Subcutaneous abdominal adipose tissue (tissue), 5 donors: ENCODE data around the gene PRRX2.

Source experiments
- H3K27ac ChIP-seq: one replicate; pipeline ENCODE4 v1.7.0; 2013; ENCODE audit warnings: low read depth, mild to moderate bottlenecking, inconsistent platforms, low read length, moderate library complexity
- H3K27me3 ChIP-seq, 5 donors: one replicate each; pipeline ENCODE4 v1.7.0; 2013; ENCODE audit warnings: low read length in 5 of 5, inconsistent platforms in 1 of 5; ENCODE audit not compliant: control insufficient read depth in 5 of 5, insufficient read depth in 4 of 5
- H3K36me3 ChIP-seq, 5 donors: one replicate each; pipeline ENCODE4 v1.7.0; 2013; ENCODE audit warnings: low read length in 5 of 5; ENCODE audit not compliant: control insufficient read depth in 5 of 5, insufficient read depth in 5 of 5
- H3K4me1 ChIP-seq, 5 donors: one replicate each; pipeline ENCODE4 v1.7.0; 2013; ENCODE audit warnings: low read length in 5 of 5, mild to moderate bottlenecking in 3 of 5, moderate library complexity in 1 of 5; ENCODE audit not compliant: control insufficient read depth in 5 of 5, insufficient read depth in 5 of 5
- H3K4me3 ChIP-seq, 5 donors: one replicate each; pipeline ENCODE4 v1.7.0; 2013; ENCODE audit warnings: low read length in 5 of 5, low read depth in 1 of 5
- H3K9ac ChIP-seq, 5 donors: one replicate each; pipeline ENCODE4 v1.7.0; 2013; ENCODE audit warnings: low read length in 5 of 5, mild to moderate bottlenecking in 4 of 5, moderate library complexity in 3 of 5
- H3K9me3 ChIP-seq, 5 donors: one replicate each; pipeline ENCODE4 v1.7.0; 2013; ENCODE audit warnings: low read length in 5 of 5; ENCODE audit not compliant: control insufficient read depth in 5 of 5
- donor health status: healthy.
- donor health status: healthy.
- donor health status: healthy.
- donor health status: healthy.
- donor health status: healthy.

The PRRX2 gene

GRCh38 chr9:129770741-129771140 is 105.3 kb downstream of the PRRX2 start:
- no peaks in the 10 kb centered on the region for H3K9me3 ChIP-seq
- peaks cover 0 to 6% (median 2%) of the 10 kb centered on the region in 5 donors for H3K4me1 ChIP-seq
- H3K27ac ChIP-seq: no peak overlapping the region

More at GRCh38 chr9:129770741-129771140, 105.3 kb downstream of the PRRX2 start:
- Histone ChIP-seq H3K36me3 (no peaks in the 10 kb centered on the region), H3K27me3 (peaks cover 0 to 4% (median 0%) of the 10 kb centered on the region in 5 donors), H3K9ac (no peak overlapping the region), H3K4me3 (no peak overlapping the region)
